GM19463 (cell line): ENCODE results near the gene SIN3A.
"Not testable (repeated sequence)": the region's sequence is repeated elsewhere in the genome, so short reads cannot be mapped to it uniquely, and the experiment has no call there.

Source experiments
- ATAC-seq: cut with Tn5 transposase; IDR thresholded peaks from one replicate; pipeline ENCODE4 v1.9.1; 2021; ENCODE audit warnings: mild to moderate bottlenecking, moderate library complexity; ENCODE audit not compliant: unreplicated experiment

The SIN3A gene

DNA sequence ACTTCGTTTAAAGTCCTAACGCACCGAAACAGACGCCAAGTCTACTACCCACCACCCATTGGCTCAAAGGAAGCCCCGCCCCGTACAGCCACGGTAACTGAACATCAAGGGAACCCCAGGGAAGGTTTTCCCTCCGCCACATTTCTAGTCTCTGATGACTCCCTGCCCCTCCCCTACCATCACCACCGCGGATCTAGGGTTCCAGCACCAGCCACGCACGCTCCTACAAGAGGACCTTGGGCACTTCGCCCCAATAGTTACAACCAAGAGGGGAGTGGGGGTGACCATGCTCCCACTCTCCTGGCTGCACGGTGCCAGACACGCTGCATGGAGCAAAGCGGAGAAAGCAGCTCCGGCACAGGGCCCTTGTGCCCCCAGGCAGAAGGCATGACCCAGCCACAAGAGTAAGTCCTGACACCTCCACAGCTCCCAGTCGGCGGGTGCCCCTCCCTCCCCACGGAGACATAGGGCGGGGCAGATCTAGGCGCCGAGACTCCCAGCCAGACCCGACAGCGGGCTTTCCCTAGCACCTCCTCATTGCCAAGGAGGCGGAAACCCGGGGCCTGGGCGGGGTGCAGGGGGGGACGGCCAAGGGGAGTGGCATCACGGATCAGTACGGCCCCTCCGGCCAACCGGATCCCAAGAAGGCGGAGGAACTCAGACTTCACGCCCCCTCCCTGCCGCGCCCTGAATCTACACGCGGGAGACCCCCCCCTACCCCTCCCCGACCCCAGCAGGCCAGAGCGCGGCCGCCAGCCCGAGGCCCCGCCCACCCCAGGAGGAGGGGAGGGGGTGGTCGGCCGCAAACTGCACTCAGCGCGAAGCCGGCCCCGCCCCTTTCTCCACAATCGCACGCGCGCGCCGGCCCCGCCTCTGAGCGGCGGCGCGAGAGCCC is 936 bp downstream of the SIN3A start:
- ATAC-seq: peak; percentile 26

- ATAC-seq: no peak
Observed at GRCh38 chr15:75449585-75450306, 1.7 kb downstream of the SIN3A start.

DNA sequence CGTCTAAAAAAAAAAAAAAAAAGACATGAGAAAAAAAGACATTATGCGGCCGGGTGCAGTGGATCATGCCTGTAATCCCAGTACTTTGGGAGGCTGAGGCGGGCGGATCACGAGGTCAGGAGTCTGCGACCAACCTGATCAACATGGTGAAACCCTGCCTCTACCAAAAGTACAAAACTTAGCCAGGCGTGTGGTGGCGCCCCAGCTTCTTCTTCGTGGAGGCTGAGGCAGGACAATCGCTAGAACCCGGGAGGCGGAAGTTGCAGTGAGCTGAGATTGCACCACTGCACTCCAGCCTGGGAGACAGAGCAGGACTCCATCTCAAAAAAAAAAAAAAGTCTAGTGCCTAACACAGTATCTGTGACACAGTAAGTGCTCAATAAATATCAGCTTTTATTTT is 3.3 kb downstream of the SIN3A start:
- not testable (repeated sequence) for ATAC-seq

GRCh38 chr15:75446151-75446550 is 5.3 kb downstream of the SIN3A start:
- no peak for ATAC-seq

GRCh38 chr15:75445324-75445723 is 6.2 kb downstream of the SIN3A start:
- ATAC-seq: not testable (repeated sequence)

DNA sequence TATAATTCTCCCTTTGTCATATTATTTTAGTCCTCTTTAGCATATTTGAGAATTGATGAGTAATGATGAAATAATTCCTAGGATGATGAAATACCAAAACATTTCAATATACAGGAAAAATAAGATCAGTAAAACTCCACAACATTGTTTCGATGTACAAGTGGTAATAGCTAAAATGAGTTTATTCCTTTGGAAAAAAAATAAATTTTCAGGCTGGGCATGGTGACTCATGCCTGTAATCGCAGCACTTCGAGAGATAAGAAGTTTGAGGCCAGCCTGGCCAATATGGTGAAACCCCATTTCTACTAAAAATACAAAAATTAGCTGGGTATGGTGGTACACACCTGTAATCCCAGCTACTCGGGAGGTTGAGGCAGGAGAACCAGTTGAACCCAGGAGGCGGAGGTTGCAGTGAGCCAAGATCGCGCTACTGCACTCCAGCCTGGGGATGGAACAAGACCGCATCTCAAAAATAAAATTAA is 7.5 kb downstream of the SIN3A start:
- ATAC-seq: not testable (repeated sequence)

DNA sequence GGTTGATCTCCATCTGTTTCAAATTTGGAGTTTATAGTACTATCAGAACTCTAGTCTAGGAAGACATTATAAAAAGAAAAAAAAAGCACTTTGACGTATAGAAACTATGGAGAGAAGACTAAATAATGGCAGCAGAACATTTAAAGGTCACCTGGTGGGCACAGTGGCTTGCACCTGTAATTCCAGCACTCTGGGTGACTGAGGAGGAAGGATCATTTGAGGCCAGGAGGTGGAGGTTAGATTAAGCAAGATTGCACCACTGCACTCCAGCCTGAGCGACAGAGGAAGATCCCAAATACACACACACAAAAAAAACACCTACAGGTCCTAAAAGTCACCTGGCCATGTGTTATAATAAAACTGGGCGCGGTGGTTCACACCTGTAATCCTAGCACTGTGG is 13.8 kb downstream of the SIN3A start:
- no peak for ATAC-seq

DNA sequence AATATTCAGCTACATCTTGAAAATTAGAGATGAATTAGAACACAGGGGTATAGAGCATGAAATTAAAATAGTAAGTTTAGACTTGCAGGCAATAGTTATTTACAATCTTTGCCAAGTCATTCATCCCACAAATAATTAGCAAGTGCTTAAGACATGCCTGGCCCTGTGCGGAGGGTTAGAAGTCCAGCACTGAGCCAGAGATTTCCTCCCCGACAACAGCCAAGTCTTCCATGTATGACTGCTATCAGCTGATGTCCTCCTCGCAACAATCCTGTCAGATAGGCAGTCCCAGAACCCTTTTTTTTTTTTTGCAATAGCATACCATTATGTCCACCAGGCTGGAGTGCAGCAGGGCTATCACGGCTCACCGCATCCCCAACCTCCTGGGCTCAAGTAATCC is 14.6 kb downstream of the SIN3A start:
- no peak for ATAC-seq

DNA sequence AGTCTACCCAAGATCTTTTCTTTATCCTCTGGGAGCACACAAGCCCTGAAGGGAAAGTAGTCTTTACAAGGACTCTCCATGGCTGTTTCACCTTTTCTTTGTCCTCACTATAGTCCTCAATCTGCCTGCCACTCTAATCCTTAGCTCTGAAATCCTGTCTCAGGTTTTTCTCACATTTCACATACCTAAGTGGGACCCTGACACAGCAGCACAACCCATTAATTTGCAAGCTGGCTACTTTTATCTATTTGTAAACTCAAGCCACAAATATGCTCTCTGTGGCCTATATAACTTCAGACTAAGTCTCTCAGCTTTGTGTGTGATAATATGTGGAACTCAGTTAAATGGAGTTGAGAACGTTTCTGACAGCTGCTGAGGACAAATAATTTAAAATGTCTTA is 19.8 kb downstream of the SIN3A start:
- no peak for ATAC-seq

DNA sequence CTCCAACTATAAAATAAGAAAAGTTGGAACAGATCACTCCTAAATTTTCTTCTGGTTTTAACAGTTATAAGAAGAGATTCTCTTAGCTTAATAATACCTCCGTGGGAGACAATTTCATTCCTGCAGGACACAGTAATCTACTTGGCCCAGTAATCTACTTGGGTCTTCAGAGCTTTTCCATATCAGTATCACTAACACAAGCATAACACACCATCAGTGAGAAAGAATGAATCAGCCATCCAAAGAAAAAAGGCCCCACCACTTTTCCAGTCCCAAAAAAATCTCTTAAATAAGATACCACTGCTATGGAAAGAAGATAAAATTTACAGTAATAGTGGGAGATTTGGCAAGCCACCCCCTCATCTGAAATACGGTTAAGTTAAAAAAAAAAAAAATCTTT is 20.2 kb downstream of the SIN3A start:
- ATAC-seq: no peak

DNA sequence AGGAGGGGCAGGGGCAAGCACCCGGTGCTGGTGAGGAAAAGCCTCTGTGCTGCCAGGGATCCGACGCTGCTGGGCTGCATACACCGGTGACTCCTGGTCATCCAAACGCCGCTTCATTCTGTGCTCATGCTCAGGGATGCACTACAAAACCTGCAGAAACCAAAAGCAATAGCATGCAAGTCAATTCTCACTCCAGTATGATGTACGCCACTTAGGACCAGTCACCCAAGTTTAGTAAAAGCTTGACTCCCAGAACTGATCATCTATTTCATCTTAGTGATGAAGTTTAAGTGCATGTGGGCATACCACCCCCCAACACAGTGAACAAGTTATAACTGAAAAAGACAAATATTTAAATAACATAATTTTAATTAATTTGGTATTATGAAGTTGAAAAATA is 21.2 kb downstream of the SIN3A start:
- no peak for ATAC-seq

DNA sequence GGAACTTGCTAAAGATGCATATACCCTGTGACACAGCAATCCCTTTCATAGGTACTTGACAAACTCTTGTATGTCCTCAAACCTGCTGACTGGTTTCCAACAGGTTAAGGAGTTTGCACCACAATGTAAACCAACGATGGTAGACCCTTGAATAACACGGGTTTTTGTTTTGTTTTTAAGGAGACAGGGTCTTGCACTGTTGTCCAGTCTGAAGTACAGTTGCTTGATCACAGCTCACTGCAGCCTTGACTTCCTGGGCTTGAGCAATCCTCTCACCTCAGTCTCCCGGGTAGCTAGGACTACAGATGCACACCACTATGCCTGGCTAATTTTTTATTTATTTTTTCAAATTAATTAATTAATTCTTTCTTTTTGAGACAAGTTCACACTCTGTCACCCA is 23.3 kb downstream of the SIN3A start:
- no peak for ATAC-seq

DNA sequence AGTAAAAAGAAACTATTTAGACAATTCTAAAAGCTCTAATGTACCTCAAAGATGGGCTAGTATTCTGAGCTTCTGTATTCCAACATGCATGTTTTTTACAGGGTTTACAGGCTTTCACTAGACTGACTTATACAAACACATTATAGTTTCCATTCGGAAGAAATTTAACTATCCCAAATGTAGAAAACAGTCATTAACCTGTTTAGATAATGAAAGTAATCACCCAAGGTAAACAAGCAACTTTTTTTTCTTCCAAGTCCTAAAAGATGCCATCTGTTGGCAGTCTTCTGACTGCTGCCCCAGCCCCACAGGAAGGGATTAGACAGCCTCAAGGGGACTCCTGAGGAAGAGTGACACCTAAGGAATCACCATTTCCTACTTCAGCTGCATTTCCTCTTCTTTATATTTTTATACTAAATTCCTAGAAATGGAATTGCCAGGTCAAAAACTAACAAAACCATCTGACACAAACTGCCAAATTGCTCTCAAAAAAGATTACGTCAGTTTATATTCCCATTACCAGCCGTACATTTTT is 25.5 kb downstream of the SIN3A start:
- ATAC-seq: no peak

DNA sequence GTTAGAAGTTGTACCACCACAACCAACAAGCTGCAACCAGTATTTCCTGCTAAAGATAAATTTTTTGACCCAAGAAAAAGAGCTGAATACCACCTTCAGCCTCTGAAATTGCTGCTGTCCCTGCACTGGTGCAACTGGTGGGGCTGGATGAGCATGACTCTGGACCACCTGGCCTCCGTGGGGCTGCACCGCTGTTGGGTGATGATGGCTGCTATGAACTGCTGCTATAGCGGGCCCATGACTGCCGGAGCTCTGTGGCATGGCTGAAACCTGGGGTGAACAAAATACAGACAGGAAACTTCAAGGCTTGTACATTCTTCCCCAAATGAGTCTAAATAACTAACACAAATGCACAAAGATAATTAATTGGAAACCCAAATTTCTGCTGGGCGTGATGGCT is 28.9 kb downstream of the SIN3A start:
- ATAC-seq: no peak

- no peak for ATAC-seq
Observed at GRCh38 chr15:75420698-75421097, 30.8 kb downstream of the SIN3A start.

- no peak for ATAC-seq
Observed at GRCh38 chr15:75416584-75416983, 34.9 kb downstream of the SIN3A start.

GRCh38 chr15:75410196-75410595 is 41.3 kb downstream of the SIN3A start:
- no peak for ATAC-seq

DNA sequence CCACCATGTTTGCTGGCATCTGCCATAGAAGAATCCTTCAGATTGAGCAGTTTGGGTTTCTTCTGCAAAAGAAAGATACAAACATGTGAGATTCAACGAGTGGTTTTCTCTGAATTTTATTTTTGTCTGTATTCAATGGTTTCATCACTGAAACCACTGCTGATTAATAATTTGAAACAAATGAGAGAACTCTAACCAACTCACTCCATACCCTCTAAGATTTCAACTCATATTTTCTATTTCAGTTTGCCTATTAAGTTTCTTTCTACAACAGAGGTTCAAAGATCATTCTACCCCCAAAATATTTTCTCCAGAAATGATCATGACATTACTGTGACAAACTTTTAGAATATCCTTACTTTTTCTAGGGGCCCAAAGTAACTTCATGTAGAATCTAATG is 44.4 kb downstream of the SIN3A start:
- ATAC-seq: no peak

- no peak for ATAC-seq
Observed at GRCh38 chr15:75403892-75404291, 47.6 kb downstream of the SIN3A start.

GRCh38 chr15:75397494-75397893 is 54.0 kb downstream of the SIN3A start:
- ATAC-seq: no peak

DNA sequence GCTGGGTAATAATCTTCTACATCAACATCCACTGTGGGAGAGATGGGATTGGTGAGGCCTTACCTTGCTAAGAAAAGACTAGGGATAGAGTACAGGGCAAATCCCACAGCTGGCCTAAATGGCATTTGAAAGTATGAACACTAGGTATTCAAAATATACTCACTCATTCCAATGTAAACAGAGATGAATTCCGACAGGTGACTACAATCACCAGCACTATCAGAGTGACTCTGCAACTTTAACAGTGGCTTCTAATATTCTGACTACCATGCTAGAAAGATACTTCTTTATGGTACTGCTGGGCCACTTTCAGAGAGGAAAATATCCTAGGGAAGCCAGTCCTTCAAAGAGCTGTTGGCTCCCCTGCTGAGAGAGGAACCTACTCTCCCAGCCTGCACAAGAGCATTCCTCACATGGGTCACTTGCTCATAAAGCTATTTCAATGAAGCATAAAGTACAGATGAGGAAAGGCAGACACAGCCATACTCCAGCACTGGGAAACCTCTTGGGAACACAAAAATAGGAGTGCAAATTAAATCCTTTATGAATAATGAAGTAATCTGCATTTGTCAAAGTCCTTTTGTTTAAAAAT is 61.6 kb downstream of the SIN3A start:
- ATAC-seq: no peak
